Heart left ventricle (tissue), 16 donors: ENCODE results near the gene PAX2. TPM values are rescaled to one million over a fixed set of nuclear protein-coding genes. Genes with fewer than 3 reads are reported as not detected.

Source experiments
- ATAC-seq, 4 donors: fragments of 200-7000 bp; cut with Tn5 transposase; one replicate each; pipeline ENCODE4 v1.9.1; 2020 to 2022; ENCODE audit warnings: moderate library complexity in 4 of 4, mild to moderate bottlenecking in 3 of 4, moderate number of reproducible peaks in 1 of 4
- DNase-seq, 5 donors: peaks; one replicate each; pipeline ENCODE4 v3.0.0-alpha.2; 2020
- H3K27ac ChIP-seq, 12 donors: fragments of 200-600 bp; sonication (generic) in 4 of 12; one replicate each; pipeline versions ENCODE4 v1.5.0 to v1.8.0; 2016 to 2022; ENCODE audit warnings: mild to moderate bottlenecking in 2 of 12
- H3K27me3 ChIP-seq, 9 donors: fragments of 200-600 bp; sonication (generic) in 2 of 9; one replicate each; pipeline versions ENCODE4 v1.5.1 to v1.8.0; 2016 to 2022; ENCODE audit warnings: mild to moderate bottlenecking in 3 of 9
- H3K36me3 ChIP-seq, 9 donors: fragments of 200-600 bp; sonication (generic) in 2 of 9; one replicate each; pipeline versions ENCODE4 v1.5.0 to v1.8.0; 2018 to 2022; ENCODE audit warnings: mild to moderate bottlenecking in 2 of 9
- H3K4me1 ChIP-seq, 12 donors: fragments of 200-600 bp; sonication (generic) in 4 of 12; one replicate each; pipeline versions ENCODE4 v1.5.0 to v1.8.0; 2016 to 2022; ENCODE audit warnings: mild to moderate bottlenecking in 3 of 12
- H3K4me3 ChIP-seq, 12 donors: fragments of 200-600 bp; sonication (generic) in 4 of 12; one replicate each; pipeline versions ENCODE4 v1.5.0 to v1.8.0; 2017 to 2022; ENCODE audit warnings: mild to moderate bottlenecking in 9 of 12, moderate library complexity in 4 of 12
- H3K9me3 ChIP-seq, 12 donors: fragments of 200-600 bp; sonication (generic) in 4 of 12; one replicate each; pipeline versions ENCODE4 v1.5.0 to v1.8.0; 2016 to 2022; ENCODE audit warnings: mild to moderate bottlenecking in 1 of 12
- POLR2A ChIP-seq, 2 donors: fragments of 450-650 bp; IDR thresholded peaks; one replicate each; pipeline ENCODE4 v1.6.1; 2017; ENCODE audit warnings: antibody characterized with exemption in 2 of 2, mild to moderate bottlenecking in 2 of 2, moderate library complexity in 2 of 2
- WGBS, 4 donors: extraction: QIAGEN DNeasy Blood & Tissue Kit in 2 of 4; methylation state at CpG; one replicate each; pipeline versions ENCODE4 v1.1.5 to v1.1.7; 2013 to 2018; 5-methylcytosine and 5-hydroxymethylcytosine counted together
- intact Hi-C, 10 donors: fragments of 100-400 bp; cut with DNase I; formaldehyde crosslinking; loops; one replicate each; pipeline versions ENCODE4 v1.11.1 to v1.14.2; 2022
- polyA plus RNA-seq, 2 donors: library from polyadenylated mRNA; stranded (reverse); fragments of 200-250 nt; gene quantifications; one replicate each; pipeline ENCODE4 v1.2.3, GENCODE V29; 2013
- total RNA-seq, 9 donors: library from RNA; depleted of rRNA in 2 of 9; stranded (reverse); fragments of >200 nt in 2 of 9; fragmentation: NEBNext Ultra II Directional in 3 of 9; extraction: Animal tissue kit (Norgen Biotek cat#: 25700) in 3 of 9; gene quantifications; one replicate each; pipeline versions ENCODE4 v1.1.0 to v1.2.4, GENCODE V29; 2016 to 2023
- TF ChIP-seq, protein P1 (sequence below), 12 donors: fragments of 200-600 bp; sonication (generic) in 4 of 12; IDR thresholded peaks; one replicate each; pipeline versions ENCODE4 v1.5.0 to v1.8.0; 2018 to 2022; ENCODE audit warnings: antibody characterized with exemption in 12 of 12, mild to moderate bottlenecking in 5 of 12
- donor health status: ischemic (EF 13 %, LVEDD 7.1; RV severe dilation, severe dysfunction).
- donor health status: healthy with polysubstance abuse.
- donor health status: DM: no; HTN: yes; CAD: no.
- donor health status: DM: no; HTN: no; CAD: no.
- donor health status: ischemic (EF 25% LVEDD 6.9; RV normal size, moderate dysfunction).
- donor health status: ischemic (EF 25% LVEDD 5.7; RV mildly dilated, moderate dysfunction).
- donor health status: healthy.
- donor health status: DM: yes; HTN: yes; CAD: no.
- donor health status: ischemic (EF 35%, LVEDD 5.7; RV mildly dilated, moderate dysfunction).
- donor health status: nonischemic (EF 11% LVEDD 7.7; RV severe dilation, severe dysfunction).
- donor health status: DM: yes; HTN: yes; CAD: no.
- donor health status: PGD.
- donor health status: ischemic (EF 29% LVEDD 5.4; RV normal size, mild dysfunction).
- donor health status: nonischemic (EF 23%, LVEDD 6.1; RV moderate dilation, normal function).

Gene PAX2
- total and polyA plus RNA-seq, 11 donors: not detected

- Histone ChIP-seq H3K36me3 (no peaks in the 10 kb centered on the region), H3K27ac (no peak overlapping the region), H3K9me3 (no peaks in the 10 kb centered on the region), H3K4me3 (no peak overlapping the region), H3K27me3 (peaks cover 11 to 86% (median 41%) of the 10 kb centered on the region in 9 donors), H3K4me1 (no peaks in the 10 kb centered on the region)
- TF ChIP-seq POLR2A (IDR thresholded peaks at IDR 0.05): no peak
- 58 to 63% (median 59%) methylated on average over 4 of the region's 4 CpGs for WGBS, 4 donors
- intact Hi-C loops: no loop called here
- DNase-seq (no peak), ATAC-seq (no peak)
Observed at GRCh38 chr10:100800931-100801330, 55.5 kb downstream of the PAX2 start.

- H3K4me1 ChIP-seq: no peaks in the 10 kb centered on the region
- intact Hi-C loops: no loop called here
- no peaks in the 10 kb centered on the region for H3K36me3 ChIP-seq
- TF ChIP-seq, protein P1, sequence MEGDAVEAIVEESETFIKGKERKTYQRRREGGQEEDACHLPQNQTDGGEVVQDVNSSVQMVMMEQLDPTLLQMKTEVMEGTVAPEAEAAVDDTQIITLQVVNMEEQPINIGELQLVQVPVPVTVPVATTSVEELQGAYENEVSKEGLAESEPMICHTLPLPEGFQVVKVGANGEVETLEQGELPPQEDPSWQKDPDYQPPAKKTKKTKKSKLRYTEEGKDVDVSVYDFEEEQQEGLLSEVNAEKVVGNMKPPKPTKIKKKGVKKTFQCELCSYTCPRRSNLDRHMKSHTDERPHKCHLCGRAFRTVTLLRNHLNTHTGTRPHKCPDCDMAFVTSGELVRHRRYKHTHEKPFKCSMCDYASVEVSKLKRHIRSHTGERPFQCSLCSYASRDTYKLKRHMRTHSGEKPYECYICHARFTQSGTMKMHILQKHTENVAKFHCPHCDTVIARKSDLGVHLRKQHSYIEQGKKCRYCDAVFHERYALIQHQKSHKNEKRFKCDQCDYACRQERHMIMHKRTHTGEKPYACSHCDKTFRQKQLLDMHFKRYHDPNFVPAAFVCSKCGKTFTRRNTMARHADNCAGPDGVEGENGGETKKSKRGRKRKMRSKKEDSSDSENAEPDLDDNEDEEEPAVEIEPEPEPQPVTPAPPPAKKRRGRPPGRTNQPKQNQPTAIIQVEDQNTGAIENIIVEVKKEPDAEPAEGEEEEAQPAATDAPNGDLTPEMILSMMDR (IDR thresholded peaks at IDR 0.05): no peak
- no peak for TF ChIP-seq POLR2A (IDR thresholded peaks at IDR 0.05)
- H3K27ac ChIP-seq: no peak overlapping the region
- no peaks in the 10 kb centered on the region for H3K9me3 ChIP-seq
- peaks cover 17 to 87% (median 48%) of the 10 kb centered on the region in 9 donors for H3K27me3 ChIP-seq
- WGBS, 4 donors: 50 to 61% (median 52%) methylated on average over 2 of the region's 2 CpGs
- no peak overlapping the region for H3K4me3 ChIP-seq
- DNase-seq (no peak), ATAC-seq (no peak)
Observed at GRCh38 chr10:100802196-100802595, 56.8 kb downstream of the PAX2 start.

DNA sequence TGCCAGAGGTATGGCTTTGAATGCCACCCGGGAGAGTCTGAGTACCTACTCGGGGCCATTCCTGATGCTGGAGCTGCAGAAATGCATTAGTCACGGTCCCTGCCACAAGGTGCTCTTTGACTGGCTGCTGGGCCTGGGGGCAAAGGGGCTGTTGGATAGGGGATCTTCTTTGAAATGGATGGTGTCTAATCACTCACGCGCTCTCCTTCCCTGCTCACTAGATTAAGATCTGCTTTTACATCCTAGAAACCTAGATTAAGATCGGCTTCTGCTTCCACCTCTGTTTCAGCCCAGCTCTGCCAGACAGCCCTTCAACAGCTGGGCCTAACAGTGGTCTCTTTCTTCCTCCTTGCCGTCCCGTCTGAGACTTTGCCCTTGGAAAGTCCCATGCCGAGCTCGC lies 57.2 kb downstream of the PAX2 start:
- ATAC-seq: no peak
- Histone ChIP-seq H3K36me3 (no peaks in the 10 kb centered on the region), H3K4me3 (no peak overlapping the region), H3K9me3 (no peaks in the 10 kb centered on the region), H3K27ac (no peak overlapping the region), H3K27me3 (peaks cover 21 to 88% (median 48%) of the 10 kb centered on the region in 9 donors), H3K4me1 (no peaks in the 10 kb centered on the region)
- WGBS, 4 donors: 46 to 53% (median 50%) methylated on average over 10 of the region's 10 CpGs
- DNase-seq: no peak
- TF ChIP-seq, protein P1 (IDR thresholded peaks at IDR 0.05): no peak
- TF ChIP-seq POLR2A (IDR thresholded peaks at IDR 0.05): no peak
- intact Hi-C loops: no loop called here

GRCh38 chr10:100803492-100803891 lies 58.1 kb downstream of the PAX2 start:
- ATAC-seq (no peak), DNase-seq (no peak)
- H3K27ac ChIP-seq: no peak overlapping the region
- TF ChIP-seq POLR2A (IDR thresholded peaks at IDR 0.05): no peak
- TF ChIP-seq, protein P1 (IDR thresholded peaks at IDR 0.05): no peak
- H3K36me3 ChIP-seq: no peaks in the 10 kb centered on the region
- no peaks in the 10 kb centered on the region for H3K9me3 ChIP-seq
- H3K27me3 ChIP-seq: peaks cover 22 to 93% (median 50%) of the 10 kb centered on the region in 9 donors
- H3K4me3 ChIP-seq: no peak overlapping the region
- WGBS, 4 donors: 31 to 43% (median 37%) methylated on average over 6 of the region's 6 CpGs
- H3K4me1 ChIP-seq: no peaks in the 10 kb centered on the region
- intact Hi-C loops: no loop called here

DNA sequence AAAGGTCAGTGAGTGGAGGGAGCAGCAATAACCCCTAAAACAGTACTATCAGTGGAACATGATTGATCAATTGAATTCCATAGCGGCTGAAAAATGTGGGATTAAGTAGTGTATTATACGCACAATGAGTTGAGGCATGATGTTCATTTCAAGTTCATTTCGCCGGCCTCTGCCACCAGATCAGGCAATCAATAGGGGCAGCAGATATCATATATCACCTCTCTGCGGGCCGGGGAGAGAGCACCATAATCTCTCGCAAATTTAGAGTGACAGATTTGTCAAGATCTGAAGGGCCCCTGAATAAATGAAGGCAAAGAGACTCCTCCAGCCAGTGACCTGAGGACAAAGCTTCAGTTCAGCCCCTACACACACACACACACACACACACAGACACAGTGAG lies 58.5 kb downstream of the PAX2 start:
- no peak for TF ChIP-seq POLR2A (IDR thresholded peaks at IDR 0.05)
- TF ChIP-seq, protein P1 (IDR thresholded peaks at IDR 0.05): no peak
- intact Hi-C loops: no loop called here
- Histone ChIP-seq H3K4me3 (no peak overlapping the region), H3K4me1 (no peaks in the 10 kb centered on the region), H3K27me3 (peaks cover 19 to 93% (median 46%) of the 10 kb centered on the region in 9 donors), H3K9me3 (no peaks in the 10 kb centered on the region), H3K36me3 (no peaks in the 10 kb centered on the region), H3K27ac (no peak overlapping the region)
- 54 to 63% (median 56%) methylated on average over 7 of the region's 7 CpGs for WGBS, 4 donors
- DNase-seq: no peak
- ATAC-seq: no peak
